Uterus (tissue), 4 donors: ENCODE measurements around the gene MROH2A. TPM values are rescaled to one million over a fixed set of nuclear protein-coding genes. Genes with fewer than 3 reads are reported as not detected.
"Not testable (repeated sequence)": the region's sequence is repeated elsewhere in the genome, so short reads cannot be mapped to it uniquely, and the experiment has no call there.

Experiments used
- DNase-seq, 2 donors: peaks; one replicate each; pipeline ENCODE4 v3.0.0-alpha.2; 2019 to 2020
- H3K27ac ChIP-seq, 2 donors: fragments of 200-600 bp; sonication (generic); 1 replicate in 1 of 2; 2 replicates in 1 of 2; pipeline ENCODE4 v1.5.1; 2016 to 2018
- H3K27me3 ChIP-seq, 2 donors: fragments of 200-600 bp; sonication (generic); one replicate each; pipeline ENCODE4 v1.5.1; 2018 to 2019; ENCODE audit warnings: control low read depth in 1 of 2
- H3K36me3 ChIP-seq, 2 donors: fragments of 200-600 bp; sonication (generic); one replicate each; pipeline ENCODE4 v1.5.1; 2019; ENCODE audit warnings: control low read depth in 1 of 2
- H3K4me1 ChIP-seq, 2 donors: fragments of 200-600 bp; sonication (generic); one replicate each; pipeline ENCODE4 v1.5.1; 2018 to 2019; ENCODE audit warnings: control low read depth in 1 of 2
- H3K4me3 ChIP-seq, 2 donors: fragments of 200-600 bp; sonication (generic); 1 replicate in 1 of 2; 2 replicates in 1 of 2; pipeline ENCODE4 v1.5.1; 2018 to 2019; ENCODE audit warnings: mild to moderate bottlenecking in 1 of 2
- H3K9me3 ChIP-seq, 2 donors: fragments of 200-600 bp; sonication (generic); one replicate each; pipeline ENCODE4 v1.5.1; 2019; ENCODE audit warnings: control low read depth in 1 of 2
- POLR2A ChIP-seq, 2 donors: fragments of 450-650 bp; IDR thresholded peaks; one replicate each; pipeline ENCODE4 v1.6.1; 2016; ENCODE audit warnings: antibody characterized with exemption in 2 of 2, mild to moderate bottlenecking in 1 of 2, moderate library complexity in 1 of 2
- intact Hi-C: fragments of 100-400 bp; cut with DNase I; formaldehyde crosslinking; loops from one replicate; pipeline ENCODE4 v1.15.1; 2023; ENCODE audit warnings: low total_unique reads
- total RNA-seq, 4 donors: library from RNA; depleted of rRNA in 3 of 4; stranded (reverse); fragments of >200 nt in 3 of 4; gene quantifications; one replicate each; pipeline versions ENCODE4 v1.1.0 to v1.2.4, GENCODE V29; 2014 to 2023
- TF ChIP-seq, protein P1 (sequence below), 4 experiments: fragments of 200-600 bp in 2 of 4; fragments of 450-650 bp in 2 of 4; sonication (generic) in 2 of 4; IDR thresholded peaks; one replicate each; pipeline ENCODE4 v1.5.1; 2016 to 2019; ENCODE audit warnings: antibody characterized with exemption in 4 of 4, mild to moderate bottlenecking in 2 of 4, moderate library complexity in 1 of 4
- donor health status: DM: yes; HTN: yes; CAD: no.

MROH2A gene, protein sequence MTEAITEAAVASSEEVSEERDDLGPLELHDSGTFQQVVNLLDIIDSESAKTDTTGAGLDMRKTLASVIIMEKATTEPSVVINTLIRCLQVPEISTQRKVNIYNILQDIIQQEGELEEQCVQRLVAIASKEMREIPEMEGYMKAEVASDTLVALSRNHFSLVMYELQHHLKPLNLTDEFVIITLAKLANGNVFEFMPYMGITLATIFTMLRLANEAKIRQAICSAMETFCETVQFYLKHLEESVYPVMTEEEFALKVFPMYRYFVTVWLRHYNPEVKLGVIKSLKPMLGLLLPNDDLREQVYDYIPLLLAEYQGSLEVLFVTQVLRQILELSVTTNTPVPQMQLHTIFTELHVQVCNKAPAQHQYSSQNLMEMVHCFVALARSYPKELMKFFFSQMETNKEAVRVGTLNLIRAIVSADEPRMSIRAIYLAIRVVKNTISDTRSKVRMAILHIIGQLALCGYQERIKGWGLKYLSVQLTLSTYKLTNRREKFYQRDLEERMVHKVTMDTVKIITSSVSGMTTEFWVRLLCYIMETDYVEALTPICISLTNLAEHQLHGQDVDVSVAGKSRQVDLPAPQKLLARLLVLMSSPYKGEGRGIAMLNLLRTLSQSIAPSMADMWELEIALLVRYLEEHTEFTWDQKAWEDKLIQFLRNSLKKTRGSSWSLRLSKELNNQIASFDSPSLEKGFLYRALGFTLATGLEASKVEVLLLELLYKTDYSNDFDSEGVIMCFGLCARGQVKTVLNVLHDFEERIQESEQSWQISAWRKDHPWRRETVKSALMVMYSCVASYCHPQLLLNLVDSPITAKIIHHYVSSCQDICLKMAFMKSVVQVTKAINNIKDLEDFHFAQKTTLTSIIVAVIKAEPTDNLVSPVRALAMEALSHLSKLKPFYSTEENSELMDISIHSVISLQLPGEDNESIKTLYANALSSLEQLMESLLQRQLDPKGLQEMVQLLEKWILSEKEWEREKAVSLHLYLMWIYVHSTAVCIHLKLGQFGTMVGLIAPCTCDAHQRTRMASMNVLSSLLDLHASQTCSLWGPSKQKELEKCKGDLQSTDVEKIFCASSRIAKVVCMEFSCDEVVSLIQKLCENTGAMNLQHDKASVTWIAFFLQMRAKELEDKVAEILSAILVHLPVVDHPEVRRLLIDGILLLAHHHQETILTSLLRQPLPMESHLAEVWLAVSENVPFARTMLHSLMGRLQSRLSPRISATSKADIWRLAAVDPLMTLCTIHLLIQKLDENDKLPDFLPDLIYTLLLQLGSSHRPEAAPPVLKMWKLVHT (N-terminal part only)
- not detected for total RNA-seq

DNA sequence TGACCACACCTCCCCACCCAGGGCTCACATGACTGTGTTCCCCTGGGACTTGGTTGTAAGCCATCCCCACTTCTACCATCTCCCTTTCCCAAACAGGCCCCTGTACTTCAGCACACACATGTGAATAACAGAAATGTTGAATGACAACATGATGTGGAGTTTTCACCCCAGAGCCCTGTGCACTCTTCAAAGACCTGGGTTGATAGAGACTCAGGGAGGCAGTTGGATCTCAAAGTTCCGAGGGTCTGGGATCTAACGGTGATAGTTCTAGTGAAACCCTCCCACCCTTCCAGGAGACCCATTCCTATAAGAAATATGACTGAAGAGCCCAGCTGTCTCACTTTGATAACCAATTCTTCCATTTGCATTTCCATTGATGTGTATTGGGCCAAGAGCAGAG, at the start of gene MROH2A:
Gene MROH2A, plus strand, starts transcription at position 301 of the 400 bp plus-strand sequence. CDS start 1,029 bp downstream, outside the sequence.
- Histone ChIP-seq H3K27me3 (no peaks in the 10 kb centered on the region), H3K9me3 (no peaks in the 10 kb centered on the region), H3K4me1 (no peaks in the 10 kb centered on the region), H3K4me3 (no peak within 1 kb of the TSS), H3K36me3 (no peaks in the 10 kb centered on the region), H3K27ac (no peak within 1 kb of the TSS)
- DNase-seq = no peak
- TF ChIP-seq, protein P1, sequence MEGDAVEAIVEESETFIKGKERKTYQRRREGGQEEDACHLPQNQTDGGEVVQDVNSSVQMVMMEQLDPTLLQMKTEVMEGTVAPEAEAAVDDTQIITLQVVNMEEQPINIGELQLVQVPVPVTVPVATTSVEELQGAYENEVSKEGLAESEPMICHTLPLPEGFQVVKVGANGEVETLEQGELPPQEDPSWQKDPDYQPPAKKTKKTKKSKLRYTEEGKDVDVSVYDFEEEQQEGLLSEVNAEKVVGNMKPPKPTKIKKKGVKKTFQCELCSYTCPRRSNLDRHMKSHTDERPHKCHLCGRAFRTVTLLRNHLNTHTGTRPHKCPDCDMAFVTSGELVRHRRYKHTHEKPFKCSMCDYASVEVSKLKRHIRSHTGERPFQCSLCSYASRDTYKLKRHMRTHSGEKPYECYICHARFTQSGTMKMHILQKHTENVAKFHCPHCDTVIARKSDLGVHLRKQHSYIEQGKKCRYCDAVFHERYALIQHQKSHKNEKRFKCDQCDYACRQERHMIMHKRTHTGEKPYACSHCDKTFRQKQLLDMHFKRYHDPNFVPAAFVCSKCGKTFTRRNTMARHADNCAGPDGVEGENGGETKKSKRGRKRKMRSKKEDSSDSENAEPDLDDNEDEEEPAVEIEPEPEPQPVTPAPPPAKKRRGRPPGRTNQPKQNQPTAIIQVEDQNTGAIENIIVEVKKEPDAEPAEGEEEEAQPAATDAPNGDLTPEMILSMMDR (IDR thresholded peaks at IDR 0.05) = no peak
- no peak for TF ChIP-seq POLR2A (IDR thresholded peaks at IDR 0.05)
- intact Hi-C loops = no loop called here

DNA sequence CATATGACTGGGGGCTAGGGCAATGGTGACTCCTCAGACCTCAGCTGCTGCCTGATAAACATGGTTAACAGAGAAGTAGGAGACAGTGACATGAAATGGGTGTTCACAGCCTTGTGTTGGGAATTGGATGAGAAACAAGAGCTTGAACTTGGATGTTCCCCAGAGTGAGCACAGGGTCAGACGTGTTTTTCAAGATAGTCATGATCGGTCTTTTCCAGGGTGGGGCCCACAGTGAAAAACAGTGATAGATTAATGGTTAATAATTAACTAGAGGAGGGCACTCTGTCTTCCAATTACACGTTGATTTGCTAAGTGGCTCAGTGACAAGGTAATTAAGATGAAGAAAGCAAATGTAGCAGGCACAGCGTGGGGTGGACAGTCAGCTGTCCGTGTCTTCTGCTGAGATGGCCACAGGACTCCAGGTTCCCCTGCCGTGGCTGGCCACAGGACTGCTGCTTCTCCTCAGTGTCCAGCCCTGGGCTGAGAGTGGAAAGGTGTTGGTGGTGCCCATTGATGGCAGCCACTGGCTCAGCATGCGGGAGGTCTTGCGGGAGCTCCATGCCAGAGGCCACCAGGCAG, 49.3 kb upstream of the MROH2A start, which contains the start of gene UGT1A3:
Gene UGT1A3, plus strand, starts transcription at position 320 of the 579 bp plus-strand sequence. Its CDS starts 85 bp downstream, at position 405.
- H3K4me1 ChIP-seq = no peaks in the 10 kb centered on the region
- H3K9me3 ChIP-seq = no peaks in the 10 kb centered on the region
- no peak within 1 kb of the TSS for H3K27ac ChIP-seq
- no peak within 1 kb of the TSS for H3K4me3 ChIP-seq
- no peaks in the 10 kb centered on the region for H3K36me3 ChIP-seq
- TF ChIP-seq, protein P1 (IDR thresholded peaks at IDR 0.05) = no peak
- no peak for TF ChIP-seq POLR2A (IDR thresholded peaks at IDR 0.05)
- H3K27me3 ChIP-seq = no peaks in the 10 kb centered on the region
- intact Hi-C loops = no loop called here
- DNase-seq = no peak

DNA sequence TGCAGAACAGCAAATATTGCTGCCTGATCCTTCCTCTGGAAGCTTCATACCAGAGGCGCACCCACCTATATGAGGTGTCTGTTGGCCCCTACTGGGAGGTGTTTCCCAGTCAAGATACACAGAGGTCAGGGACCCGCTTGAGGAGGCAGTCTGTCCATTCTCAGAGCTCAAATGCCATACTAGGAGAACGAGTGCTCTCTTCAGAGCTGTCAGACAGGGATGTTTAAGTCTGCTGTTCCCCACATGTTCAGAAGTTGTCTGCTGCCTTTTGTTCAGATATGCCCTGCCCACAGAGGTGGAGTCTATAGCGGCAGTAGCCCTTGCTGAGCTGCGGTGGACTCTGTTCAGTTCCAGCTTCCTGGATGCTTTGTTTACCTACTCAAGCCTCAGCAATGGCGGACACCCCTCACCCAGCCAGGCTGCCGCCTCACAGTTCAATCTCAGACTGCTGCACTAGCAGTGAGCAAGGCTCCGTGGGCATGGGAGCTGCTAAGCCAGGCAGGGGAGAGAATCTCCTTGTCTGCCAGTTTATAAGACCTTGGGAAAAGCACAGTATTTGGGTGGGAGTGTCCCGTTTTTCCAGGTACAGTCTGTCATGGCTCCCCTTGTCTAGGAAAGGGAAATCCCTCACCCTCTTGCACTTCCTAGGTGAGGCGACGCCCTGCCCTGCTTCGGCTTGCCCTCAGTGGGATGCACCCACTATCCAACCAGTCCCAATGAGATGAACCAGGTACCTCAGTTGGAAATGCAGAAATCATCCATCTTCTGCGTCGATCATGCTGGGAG, 41.1 kb upstream of the MROH2A start:
- DNase-seq, H3K9me3 ChIP-seq, intact Hi-C loops: not testable (repeated sequence)

DNA sequence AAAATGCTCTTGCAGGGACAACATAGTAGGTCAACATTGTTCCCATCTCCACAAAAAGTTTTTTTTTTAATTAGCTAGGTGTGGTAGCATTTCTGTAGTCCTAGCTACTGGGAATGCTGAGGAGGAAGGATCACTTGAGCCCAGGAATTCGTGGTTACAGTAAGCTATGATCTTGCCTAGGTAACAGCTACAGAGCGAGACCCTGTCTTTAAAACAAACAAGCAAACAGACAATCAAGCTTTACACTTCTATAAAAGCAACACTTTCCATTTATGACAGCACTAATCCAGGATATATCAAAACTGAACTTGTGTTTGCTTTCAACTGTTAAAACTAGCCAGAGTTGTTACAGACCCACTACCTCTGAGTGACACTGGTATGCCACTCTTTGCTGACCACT, 37.3 kb upstream of the MROH2A start:
- TF ChIP-seq POLR2A (IDR thresholded peaks at IDR 0.05) = no peak
- TF ChIP-seq, protein P1 (IDR thresholded peaks at IDR 0.05) = no peak
- no peak overlapping the region for H3K4me3 ChIP-seq
- no peaks in the 10 kb centered on the region for H3K4me1 ChIP-seq
- no peak overlapping the region for H3K27ac ChIP-seq
- H3K9me3 ChIP-seq = no peaks in the 10 kb centered on the region
- intact Hi-C loops = no loop called here
- no peak for DNase-seq
- no peaks in the 10 kb centered on the region for H3K27me3 ChIP-seq
- H3K36me3 ChIP-seq = no peaks in the 10 kb centered on the region

More for the DNA sequence above, 41.1 kb upstream of the MROH2A start:
- not testable (repeated sequence) for H3K27me3 ChIP-seq, H3K4me1 ChIP-seq, H3K4me3 ChIP-seq, H3K27ac ChIP-seq, H3K36me3 ChIP-seq
